IPS-15b (cell line): ENCODE results near the gene INHBE.
"Not testable (repeated sequence)": the region's sequence is repeated elsewhere in the genome, so short reads cannot be mapped to it uniquely, and the experiment has no call there.

Experiments used
- H3K27me3 ChIP-seq: one replicate; pipeline ENCODE4 v1.6.1; 2013; ENCODE audit warnings: low read length; ENCODE audit not compliant: control insufficient read depth, insufficient read depth
- H3K36me3 ChIP-seq: one replicate; pipeline ENCODE4 v1.6.1; 2013; ENCODE audit warnings: low read length; ENCODE audit not compliant: control insufficient read depth, insufficient read depth
- H3K4me1 ChIP-seq: one replicate; pipeline ENCODE4 v1.6.1; 2013; ENCODE audit warnings: mild to moderate bottlenecking, low read length; ENCODE audit not compliant: control insufficient read depth, insufficient read depth
- H3K4me3 ChIP-seq: one replicate; pipeline ENCODE4 v1.5.1; 2013; ENCODE audit warnings: low read depth, low read length
- H3K9ac ChIP-seq: one replicate; pipeline ENCODE4 v1.6.1; 2013; ENCODE audit warnings: low read depth, mild to moderate bottlenecking, low read length
- H3K9me3 ChIP-seq: one replicate; pipeline ENCODE4 v1.6.1; 2013; ENCODE audit warnings: mild to moderate bottlenecking, low read length; ENCODE audit not compliant: control insufficient read depth, insufficient read depth

INHBE gene

DNA sequence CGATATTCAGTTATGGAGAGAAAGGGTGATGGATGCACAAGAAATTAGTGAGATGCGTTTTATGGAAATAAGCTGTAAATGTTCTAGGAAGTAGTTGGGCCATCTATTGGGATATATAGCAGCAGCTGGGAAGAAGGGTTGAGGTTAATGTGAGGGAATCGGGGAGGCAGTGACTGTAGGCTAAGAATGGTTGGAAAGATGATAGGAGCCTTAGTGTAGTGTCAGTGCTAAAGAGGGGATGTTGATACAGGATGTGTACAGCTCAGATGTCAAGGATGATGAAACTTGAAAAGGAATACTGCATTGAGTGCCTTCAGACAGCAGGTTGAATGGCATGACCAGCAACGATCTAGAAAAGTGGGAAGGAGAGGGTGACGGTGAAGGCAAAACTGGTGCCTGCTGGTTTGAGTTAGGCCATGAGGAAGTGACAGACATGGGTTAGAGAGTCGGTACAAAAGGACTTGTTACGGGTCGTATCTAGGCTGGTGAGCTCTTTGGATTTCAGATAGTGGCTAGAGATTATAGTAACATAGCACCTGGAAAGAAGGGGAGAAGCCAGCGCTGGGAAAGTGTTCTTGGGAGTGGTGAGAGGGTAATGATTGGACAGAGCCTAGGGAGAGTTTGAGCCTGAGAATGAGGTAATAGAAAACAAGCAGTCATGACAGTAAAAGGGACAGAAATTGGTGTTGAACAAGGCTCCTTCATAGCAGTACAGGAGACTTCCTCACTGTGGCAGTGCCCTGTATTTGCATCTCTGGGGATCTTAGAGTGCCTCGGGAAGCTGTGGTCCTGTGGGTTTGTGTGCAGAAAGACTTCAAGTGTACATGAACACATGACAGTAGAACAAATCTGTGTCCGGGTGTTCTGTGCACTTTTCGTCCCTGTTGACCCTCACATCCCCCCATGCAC, 42.4 kb downstream of the INHBE start:
- H3K27me3 ChIP-seq: no peaks in the 10 kb centered on the region
- peaks cover 56% of the 10 kb centered on the region for H3K36me3 ChIP-seq
- H3K9me3 ChIP-seq: no peaks in the 10 kb centered on the region
- H3K9ac ChIP-seq: no peak overlapping the region
- no peak overlapping the region for H3K4me3 ChIP-seq
- no peaks in the 10 kb centered on the region for H3K4me1 ChIP-seq

DNA sequence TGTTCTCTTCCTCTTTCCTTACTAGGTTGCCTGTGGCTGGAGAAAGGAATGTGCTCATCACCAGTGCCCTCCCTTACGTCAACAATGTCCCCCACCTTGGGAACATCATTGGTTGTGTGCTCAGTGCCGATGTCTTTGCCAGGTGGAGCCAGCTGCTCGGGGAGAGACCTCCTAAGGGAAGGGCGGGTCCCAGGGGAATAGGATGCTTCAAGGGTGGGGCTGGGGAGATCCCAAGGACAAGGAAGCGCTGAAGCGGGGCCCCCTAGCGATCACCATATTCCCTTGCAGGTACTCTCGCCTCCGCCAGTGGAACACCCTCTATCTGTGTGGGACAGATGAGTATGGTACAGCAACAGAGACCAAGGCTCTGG, 43.0 kb downstream of the INHBE start:
- Histone ChIP-seq H3K4me1 (no peaks in the 10 kb centered on the region), H3K9ac (no peak overlapping the region), H3K4me3 (no peak overlapping the region), H3K27me3 (no peaks in the 10 kb centered on the region), H3K9me3 (no peaks in the 10 kb centered on the region), H3K36me3 (peaks cover 51% of the 10 kb centered on the region)

DNA sequence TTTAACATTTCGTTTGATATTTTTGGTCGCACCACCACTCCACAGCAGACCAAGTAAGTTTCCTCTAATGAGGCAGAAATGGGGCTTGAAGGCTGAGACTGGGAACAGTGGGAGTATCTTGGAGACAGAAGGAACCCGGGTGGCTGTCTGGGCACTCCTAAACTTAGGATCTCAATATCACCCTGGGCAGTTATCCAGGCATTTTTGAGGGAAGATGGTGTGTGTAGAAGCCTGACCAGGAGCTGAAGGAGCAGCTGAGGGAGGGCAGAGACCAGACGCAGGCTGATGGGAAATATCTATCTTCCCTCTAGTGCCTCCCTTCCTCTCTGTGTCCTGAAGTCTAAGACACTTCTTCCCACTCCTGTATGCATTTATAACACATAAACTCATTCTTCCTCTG, 43.5 kb downstream of the INHBE start:
- H3K27me3 ChIP-seq: no peaks in the 10 kb centered on the region
- peaks cover 51% of the 10 kb centered on the region for H3K36me3 ChIP-seq
- H3K9me3 ChIP-seq: no peaks in the 10 kb centered on the region
- no peaks in the 10 kb centered on the region for H3K4me1 ChIP-seq
- H3K9ac ChIP-seq: no peak overlapping the region
- no peak overlapping the region for H3K4me3 ChIP-seq

DNA sequence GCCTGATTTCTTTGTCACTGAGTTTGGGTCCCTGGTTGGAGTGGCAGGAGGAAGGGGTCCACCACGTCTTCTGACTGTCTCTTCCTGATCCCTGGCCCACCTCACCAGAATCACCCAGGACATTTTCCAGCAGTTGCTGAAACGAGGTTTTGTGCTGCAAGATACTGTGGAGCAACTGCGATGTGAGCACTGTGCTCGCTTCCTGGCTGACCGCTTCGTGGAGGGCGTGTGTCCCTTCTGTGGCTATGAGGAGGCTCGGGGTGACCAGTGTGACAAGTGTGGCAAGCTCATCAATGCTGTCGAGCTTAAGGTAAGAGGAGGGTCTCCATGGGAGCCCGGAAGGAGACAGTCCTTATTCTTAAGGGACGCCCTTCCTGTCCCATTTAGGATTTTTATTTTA, 45.1 kb downstream of the INHBE start:
- H3K27me3 ChIP-seq: no peaks in the 10 kb centered on the region
- H3K9ac ChIP-seq: no peak overlapping the region
- peaks cover 60% of the 10 kb centered on the region for H3K36me3 ChIP-seq
- no peaks in the 10 kb centered on the region for H3K9me3 ChIP-seq
- no peak overlapping the region for H3K4me3 ChIP-seq
- no peaks in the 10 kb centered on the region for H3K4me1 ChIP-seq

DNA sequence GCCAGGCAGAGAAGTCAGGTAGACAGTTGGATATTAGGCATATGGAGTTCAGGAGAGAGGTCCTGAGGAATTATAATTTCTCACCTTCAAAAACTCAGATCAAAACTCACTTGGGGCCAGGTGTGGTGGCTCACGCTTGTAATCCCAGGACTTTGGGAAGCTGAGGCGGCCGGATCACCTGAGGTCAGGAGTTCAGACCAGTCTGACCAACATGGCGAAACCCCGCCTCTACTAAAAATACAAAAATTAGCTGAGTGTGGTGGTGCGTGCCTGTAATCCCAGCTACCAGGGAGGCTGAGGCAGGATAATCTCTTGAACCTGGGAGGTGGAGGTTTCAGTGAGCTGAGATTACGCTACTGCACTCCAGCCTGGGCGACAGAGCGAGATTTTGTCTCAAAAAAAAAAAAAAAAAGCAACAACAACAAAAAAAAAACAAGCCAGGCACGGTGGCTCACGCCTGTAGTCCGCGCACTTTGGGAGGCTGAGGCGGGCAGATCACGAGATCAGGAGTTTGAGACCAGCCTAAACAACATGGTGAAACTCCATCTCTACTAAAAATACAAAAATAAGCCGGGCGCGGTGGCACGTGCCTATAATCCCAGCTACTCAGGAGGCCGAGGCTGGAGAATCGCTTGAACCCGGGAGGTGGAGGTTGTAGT, 47.3 kb downstream of the INHBE start:
- H3K9me3 ChIP-seq, H3K4me3 ChIP-seq, H3K9ac ChIP-seq, H3K27me3 ChIP-seq, H3K4me1 ChIP-seq: not testable (repeated sequence)
- peaks cover 63% of the 10 kb centered on the region for H3K36me3 ChIP-seq

DNA sequence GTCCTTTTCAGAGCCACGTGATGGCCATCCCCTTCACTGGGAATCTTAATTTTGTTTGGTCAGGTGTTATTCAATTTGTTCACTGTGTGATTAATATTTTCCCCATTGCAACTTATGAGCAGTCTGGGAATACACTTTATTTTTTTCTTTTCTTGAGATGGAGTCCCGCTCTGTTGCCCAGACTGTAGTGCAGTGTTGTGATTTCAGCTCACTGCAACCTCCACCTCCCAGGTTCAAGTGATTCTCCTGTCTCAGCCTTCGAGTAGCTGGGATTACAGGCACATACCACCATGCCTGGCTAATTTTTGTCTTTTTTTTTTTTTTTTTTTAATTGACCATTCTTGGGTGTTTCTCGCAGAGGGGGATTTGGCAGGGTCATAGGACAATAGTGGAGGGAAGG, 51.4 kb downstream of the INHBE start:
- not testable (repeated sequence) for H3K9ac ChIP-seq, H3K4me1 ChIP-seq, H3K9me3 ChIP-seq, H3K27me3 ChIP-seq, H3K4me3 ChIP-seq
- peaks cover 42% of the 10 kb centered on the region for H3K36me3 ChIP-seq
